Measurements from ENCODE around the gene ESYT3.
"Not testable (repeated sequence)": the region's sequence is repeated elsewhere in the genome, so short reads cannot be mapped to it uniquely, and the experiment has no call there.

The ESYT3 gene

DNA sequence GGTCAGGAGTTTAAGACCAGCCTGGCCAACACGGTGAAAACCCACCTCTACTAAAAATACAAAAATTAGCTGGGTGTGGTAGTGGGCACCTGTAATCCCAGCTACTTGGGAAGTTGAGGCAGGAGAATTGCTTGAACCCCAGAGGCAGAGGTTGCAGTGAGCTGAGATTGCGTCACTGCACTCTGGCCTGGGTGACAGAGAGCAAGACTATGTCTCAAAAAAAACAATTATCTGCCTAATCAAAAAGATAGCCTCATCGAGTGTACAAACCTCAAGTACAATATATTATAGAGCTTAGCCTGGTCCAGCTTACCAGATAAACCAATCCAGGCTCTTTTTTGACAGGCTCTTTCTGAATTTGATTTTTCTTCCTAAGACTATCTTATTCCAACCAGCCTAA is 61.2 kb downstream of the ESYT3 start:
- DNase-seq = not testable (repeated sequence)

DNA sequence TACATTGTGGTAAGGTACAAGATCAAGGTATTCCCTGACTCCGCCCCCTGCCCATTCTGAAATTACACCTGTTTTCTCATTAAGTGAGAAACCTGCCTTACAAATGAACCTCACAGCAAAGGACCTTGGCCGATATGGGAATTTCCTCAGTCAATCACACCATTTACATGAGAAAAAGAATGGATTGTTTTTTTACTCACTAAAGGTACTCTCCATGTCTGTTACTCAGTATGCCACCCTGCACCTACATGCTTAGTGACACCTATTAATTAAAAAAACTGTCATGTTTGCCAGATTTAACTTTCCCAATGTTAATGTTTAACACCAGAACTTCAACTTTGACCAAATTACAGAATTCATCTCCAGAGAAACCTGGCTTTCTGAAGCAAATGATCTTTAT is 62.0 kb downstream of the ESYT3 start:
- no peak for DNase-seq

- DNase-seq = no peak
Observed at GRCh38 chr3:138497021-138497420, 62.6 kb downstream of the ESYT3 start.

- DNase-seq = no peak
Observed at GRCh38 chr3:138497851-138498250, 63.4 kb downstream of the ESYT3 start.

DNA sequence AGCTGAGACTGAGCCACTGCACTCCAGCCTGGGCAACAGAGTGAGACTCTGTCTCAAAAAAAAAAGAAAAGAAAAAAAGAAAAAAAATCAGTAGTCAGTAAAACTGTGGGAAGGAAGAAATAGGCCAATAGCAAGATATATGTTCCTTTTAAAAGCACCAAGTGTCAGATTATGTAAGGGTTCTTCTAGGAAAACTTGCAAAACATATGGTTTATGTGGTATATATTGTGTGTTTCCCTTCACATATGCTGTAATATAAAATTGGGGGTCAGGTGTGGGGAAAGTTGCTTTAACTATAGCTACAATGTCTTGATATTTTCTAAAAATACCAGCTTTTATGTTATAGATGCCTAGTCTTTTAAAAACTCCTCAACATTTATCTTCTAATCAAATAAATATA is 64.6 kb downstream of the ESYT3 start:
- no peak for DNase-seq

- DNase-seq = no peak
Observed at GRCh38 chr3:138507524-138507923, 73.1 kb downstream of the ESYT3 start.

DNA sequence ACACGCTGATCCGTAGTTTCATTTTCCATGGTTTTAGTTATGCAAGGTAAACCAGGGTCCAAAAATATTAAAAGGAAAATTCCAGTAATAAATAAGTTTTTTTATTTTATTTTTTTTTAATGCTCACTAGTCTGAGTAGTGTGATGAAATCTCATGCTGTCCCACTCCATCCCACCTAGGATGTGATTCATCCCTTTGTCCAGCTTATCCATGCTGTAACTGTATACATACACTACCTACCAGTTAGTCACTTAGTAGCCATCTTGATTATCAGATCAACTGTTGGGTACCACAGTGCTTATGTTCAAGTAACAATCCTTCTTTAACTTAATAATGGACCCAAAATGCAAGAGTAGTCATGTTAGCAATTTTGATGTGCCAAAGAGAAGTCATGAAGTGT is 75.2 kb downstream of the ESYT3 start:
- no peak for DNase-seq

DNA sequence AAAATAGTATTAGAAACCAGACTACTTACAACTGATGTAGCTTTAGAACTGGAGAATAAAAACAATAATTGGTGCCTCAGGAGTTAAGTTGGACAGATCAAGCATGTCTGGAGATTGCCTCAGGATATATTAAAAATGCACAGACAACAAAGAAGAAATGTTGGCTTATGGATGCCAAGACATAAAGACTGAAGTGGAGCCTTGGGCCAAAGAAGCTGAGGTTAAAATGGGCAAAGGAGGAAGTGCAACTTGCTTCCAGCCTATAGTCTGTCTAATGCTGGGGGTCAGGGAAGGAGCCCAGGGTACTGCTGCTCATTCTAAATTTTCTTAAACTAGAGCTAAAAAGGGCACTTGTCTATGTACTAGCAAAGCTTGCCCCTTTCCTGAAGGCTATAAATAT is 77.5 kb downstream of the ESYT3 start:
- DNase-seq = no peak

GRCh38 chr3:138513090-138513843 is 78.9 kb downstream of the ESYT3 start:
- no peak for DNase-seq

DNA sequence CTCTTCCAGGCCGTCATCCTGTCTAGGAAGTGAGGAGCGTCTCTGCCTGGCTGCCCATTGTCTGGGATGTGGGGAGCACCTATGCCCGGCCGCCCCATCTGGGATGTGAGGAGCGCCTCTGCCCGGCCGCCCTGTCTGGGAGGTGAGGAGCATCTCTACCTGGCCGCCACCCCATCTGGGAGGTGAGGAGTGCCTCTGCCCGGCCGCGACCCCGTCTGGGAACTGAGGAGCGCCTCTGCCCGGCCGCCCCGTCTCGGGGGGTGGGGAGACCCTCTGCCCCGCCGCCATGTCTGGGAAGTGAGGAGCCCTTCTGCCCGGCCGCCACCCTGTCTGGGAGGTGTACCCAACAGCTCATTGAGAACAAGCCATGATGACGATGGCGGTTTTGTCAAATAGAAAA is 87.0 kb downstream of the ESYT3 start:
- DNase-seq = not testable (repeated sequence)

Measured in CD4-positive, alpha-beta T cell treated with Interleukin-4 for 1 hour (primary cell).